ENCODE results near the gene TFCP2. TPM values are rescaled to one million over a fixed set of nuclear protein-coding genes. Genes with fewer than 3 reads are reported as not detected.

Gene TFCP2
- total RNA-seq, 1 experiment from 2014 or later = 33.9 TPM

DNA sequence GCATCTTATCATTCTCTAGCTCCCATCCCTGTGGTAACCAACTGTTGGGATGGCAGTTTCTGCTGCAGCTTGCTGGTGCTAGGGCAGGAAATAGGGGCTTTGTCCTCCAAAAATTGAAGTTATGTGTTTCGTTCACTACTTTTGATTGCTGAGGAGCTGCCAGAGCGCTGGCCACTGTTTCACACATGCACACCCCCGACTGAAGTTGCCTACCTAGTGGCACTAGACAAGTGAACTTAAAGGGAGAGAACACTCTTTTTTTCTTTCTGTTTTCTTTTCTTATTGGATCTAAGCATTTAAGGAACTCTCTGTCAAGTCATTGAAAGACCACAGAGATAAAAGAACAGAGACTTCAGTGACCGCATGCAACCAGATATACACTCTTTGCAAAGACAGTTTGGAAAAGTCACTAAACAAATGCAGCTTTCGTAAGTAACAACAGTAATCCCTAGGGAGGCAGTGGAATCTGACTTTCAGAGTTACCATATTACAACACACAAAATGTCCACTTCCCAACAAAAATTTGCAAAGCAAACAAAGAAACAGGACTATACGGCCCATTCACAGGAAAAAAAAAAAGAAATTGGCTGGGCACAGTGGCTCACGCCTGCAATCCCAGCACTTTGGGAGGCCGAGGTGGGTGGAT, 12.0 kb downstream of the TFCP2 start:
- in situ Hi-C loops (cut with HindIII; ENCODE audit: low pct_unique_long_range_greater_than_20kb, low sequenced_read_pairs) (no loop called here), intact Hi-C loops (cut with micrococcal nuclease; ENCODE audit: unreplicated experiment) (no loop called here)
- Histone ChIP-seq H3K36me3 (ENCODE audit: control insufficient read depth, insufficient read depth, low read length) (no peaks in the 10 kb centered on the region), H3K4me3 (ENCODE audit: low read depth in 2 of 2, low read length in 2 of 2) (no peak overlapping the region), H3K27me3 (ENCODE audit: control insufficient read depth, insufficient read depth, low read length) (no peaks in the 10 kb centered on the region), H3K27ac (ENCODE audit: low read length) (no peak overlapping the region), H3K9me3 (ENCODE audit: control insufficient read depth, insufficient read depth, low read depth, low read length) (no peaks in the 10 kb centered on the region), H3K4me1 (ENCODE audit: control insufficient read depth, insufficient read depth, low read length) (no peaks in the 10 kb centered on the region)
- no peak for ATAC-seq
- ChIA-PET CTCF (no interaction called here), POLR2A (no interaction called here)
- TSS peak; percentile 16 for BruUV-seq (replicated peaks)
- TF ChIP-seq, protein P1, sequence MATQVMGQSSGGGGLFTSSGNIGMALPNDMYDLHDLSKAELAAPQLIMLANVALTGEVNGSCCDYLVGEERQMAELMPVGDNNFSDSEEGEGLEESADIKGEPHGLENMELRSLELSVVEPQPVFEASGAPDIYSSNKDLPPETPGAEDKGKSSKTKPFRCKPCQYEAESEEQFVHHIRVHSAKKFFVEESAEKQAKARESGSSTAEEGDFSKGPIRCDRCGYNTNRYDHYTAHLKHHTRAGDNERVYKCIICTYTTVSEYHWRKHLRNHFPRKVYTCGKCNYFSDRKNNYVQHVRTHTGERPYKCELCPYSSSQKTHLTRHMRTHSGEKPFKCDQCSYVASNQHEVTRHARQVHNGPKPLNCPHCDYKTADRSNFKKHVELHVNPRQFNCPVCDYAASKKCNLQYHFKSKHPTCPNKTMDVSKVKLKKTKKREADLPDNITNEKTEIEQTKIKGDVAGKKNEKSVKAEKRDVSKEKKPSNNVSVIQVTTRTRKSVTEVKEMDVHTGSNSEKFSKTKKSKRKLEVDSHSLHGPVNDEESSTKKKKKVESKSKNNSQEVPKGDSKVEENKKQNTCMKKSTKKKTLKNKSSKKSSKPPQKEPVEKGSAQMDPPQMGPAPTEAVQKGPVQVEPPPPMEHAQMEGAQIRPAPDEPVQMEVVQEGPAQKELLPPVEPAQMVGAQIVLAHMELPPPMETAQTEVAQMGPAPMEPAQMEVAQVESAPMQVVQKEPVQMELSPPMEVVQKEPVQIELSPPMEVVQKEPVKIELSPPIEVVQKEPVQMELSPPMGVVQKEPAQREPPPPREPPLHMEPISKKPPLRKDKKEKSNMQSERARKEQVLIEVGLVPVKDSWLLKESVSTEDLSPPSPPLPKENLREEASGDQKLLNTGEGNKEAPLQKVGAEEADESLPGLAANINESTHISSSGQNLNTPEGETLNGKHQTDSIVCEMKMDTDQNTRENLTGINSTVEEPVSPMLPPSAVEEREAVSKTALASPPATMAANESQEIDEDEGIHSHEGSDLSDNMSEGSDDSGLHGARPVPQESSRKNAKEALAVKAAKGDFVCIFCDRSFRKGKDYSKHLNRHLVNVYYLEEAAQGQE (IDR thresholded peaks at IDR 0.05; ENCODE audit: insufficient read depth in 1 of 2, low read depth in 2 of 2, low read length in 1 of 2) = no peak
- TF ChIP-seq SIN3A (IDR thresholded peaks at IDR 0.05; ENCODE audit: borderline replicate concordance, insufficient read depth, low read depth, low read length) = no peak
- TF ChIP-seq TCF7L2 (IDR thresholded peaks at IDR 0.05; ENCODE audit: low read depth, low read length) = no peak
- no peak for TF ChIP-seq POLR2AphosphoS5 (IDR thresholded peaks at IDR 0.05; ENCODE audit: low read depth, low read length)
- TF ChIP-seq, protein P2, sequence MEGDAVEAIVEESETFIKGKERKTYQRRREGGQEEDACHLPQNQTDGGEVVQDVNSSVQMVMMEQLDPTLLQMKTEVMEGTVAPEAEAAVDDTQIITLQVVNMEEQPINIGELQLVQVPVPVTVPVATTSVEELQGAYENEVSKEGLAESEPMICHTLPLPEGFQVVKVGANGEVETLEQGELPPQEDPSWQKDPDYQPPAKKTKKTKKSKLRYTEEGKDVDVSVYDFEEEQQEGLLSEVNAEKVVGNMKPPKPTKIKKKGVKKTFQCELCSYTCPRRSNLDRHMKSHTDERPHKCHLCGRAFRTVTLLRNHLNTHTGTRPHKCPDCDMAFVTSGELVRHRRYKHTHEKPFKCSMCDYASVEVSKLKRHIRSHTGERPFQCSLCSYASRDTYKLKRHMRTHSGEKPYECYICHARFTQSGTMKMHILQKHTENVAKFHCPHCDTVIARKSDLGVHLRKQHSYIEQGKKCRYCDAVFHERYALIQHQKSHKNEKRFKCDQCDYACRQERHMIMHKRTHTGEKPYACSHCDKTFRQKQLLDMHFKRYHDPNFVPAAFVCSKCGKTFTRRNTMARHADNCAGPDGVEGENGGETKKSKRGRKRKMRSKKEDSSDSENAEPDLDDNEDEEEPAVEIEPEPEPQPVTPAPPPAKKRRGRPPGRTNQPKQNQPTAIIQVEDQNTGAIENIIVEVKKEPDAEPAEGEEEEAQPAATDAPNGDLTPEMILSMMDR (IDR thresholded peaks at IDR 0.05) = no peak
- no peak for DNase-seq (ENCODE audit: low read depth, low spot score)

DNA sequence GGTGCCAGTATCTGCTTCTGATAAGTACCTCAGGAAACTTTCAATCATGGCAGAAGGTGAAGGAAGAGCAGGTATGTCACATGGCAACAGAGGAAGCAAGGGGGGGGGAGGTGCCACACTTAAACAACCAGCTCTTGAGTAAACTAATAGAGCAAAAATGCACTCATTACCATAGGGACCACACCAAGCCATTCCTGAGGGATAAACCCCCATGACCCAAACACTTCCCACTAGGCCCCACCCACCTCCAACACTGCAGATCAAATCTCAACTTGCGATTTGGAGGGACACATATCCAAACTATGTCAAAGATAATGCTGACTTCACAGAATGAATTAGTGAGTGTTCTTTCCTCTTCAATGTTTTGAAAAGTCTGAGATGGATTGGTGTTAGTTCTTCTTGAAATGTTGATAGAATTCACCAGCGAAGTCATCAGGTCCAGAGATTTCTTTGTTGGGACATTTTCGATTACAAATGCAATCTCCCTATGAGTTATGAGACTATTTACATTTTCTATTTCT, 16.6 kb downstream of the TFCP2 start:
- Histone ChIP-seq H3K27me3 (ENCODE audit: control insufficient read depth, insufficient read depth, low read length) (no peaks in the 10 kb centered on the region), H3K27ac (ENCODE audit: low read length) (no peak overlapping the region), H3K4me1 (ENCODE audit: control insufficient read depth, insufficient read depth, low read length) (no peaks in the 10 kb centered on the region), H3K9me3 (ENCODE audit: control insufficient read depth, insufficient read depth, low read depth, low read length) (no peaks in the 10 kb centered on the region), H3K4me3 (ENCODE audit: low read depth in 2 of 2, low read length in 2 of 2) (no peak overlapping the region), H3K36me3 (ENCODE audit: control insufficient read depth, insufficient read depth, low read length) (no peaks in the 10 kb centered on the region)
- ChIA-PET POLR2A (no interaction called here), CTCF (no interaction called here)
- no peak for ATAC-seq
- DNase-seq (ENCODE audit: low read depth, low spot score) = no peak
- BruUV-seq (replicated peaks) = no TSS peak
- intact Hi-C loops (cut with micrococcal nuclease; ENCODE audit: unreplicated experiment) = no loop called here
- in situ Hi-C loops (cut with HindIII; ENCODE audit: low pct_unique_long_range_greater_than_20kb, low sequenced_read_pairs) = no loop called here
- TF ChIP-seq TCF7L2 (IDR thresholded peaks at IDR 0.05; ENCODE audit: low read depth, low read length) (no peak), POLR2AphosphoS5 (IDR thresholded peaks at IDR 0.05; ENCODE audit: low read depth, low read length) (no peak), SIN3A (IDR thresholded peaks at IDR 0.05; ENCODE audit: borderline replicate concordance, insufficient read depth, low read depth, low read length) (no peak)
- TF ChIP-seq, protein P2 (IDR thresholded peaks at IDR 0.05) = no peak
- TF ChIP-seq, protein P1 (IDR thresholded peaks at IDR 0.05; ENCODE audit: insufficient read depth in 1 of 2, low read depth in 2 of 2, low read length in 1 of 2) = no peak

Measured in Panc1 (cell line).